DND-41 (cell line): Measurements from ENCODE around the gene RGS19.

ENCODE experiments used
- ATAC-seq: fragments of 200-7000 bp; cut with Tn5 transposase; 3 replicates; pipeline ENCODE4 v1.9.1; 2021; ENCODE audit warnings: low read depth; ENCODE audit not compliant: insufficient read depth
- DNase-seq: peaks from one replicate; pipeline ENCODE4 v3.0.0-alpha.2; 2020
- H2AFZ ChIP-seq: 2 replicates; pipeline ENCODE4 v1.6.0; 2012; ENCODE audit warnings: low read depth, low read length
- H3K27ac ChIP-seq: 2 replicates; pipeline ENCODE4 v1.5.1; 2012; ENCODE audit warnings: low read length, inconsistent platforms
- H3K27me3 ChIP-seq: fragments of 200-600 bp; sonication (generic); 2 replicates; pipeline ENCODE4 v1.6.0; 2012; ENCODE audit warnings: low read length, mild to moderate bottlenecking, inconsistent platforms; ENCODE audit not compliant: insufficient read depth, poor library complexity
- H3K36me3 ChIP-seq: 2 replicates; pipeline ENCODE4 v1.5.1; 2012; ENCODE audit warnings: low read length, inconsistent platforms; ENCODE audit not compliant: insufficient read depth
- H3K4me1 ChIP-seq: 2 replicates; pipeline ENCODE4 v1.5.1; 2012; ENCODE audit warnings: mild to moderate bottlenecking, low read length; ENCODE audit not compliant: insufficient read depth
- H3K4me2 ChIP-seq: 2 replicates; pipeline ENCODE4 v1.6.0; 2012; ENCODE audit warnings: mild to moderate bottlenecking, moderate library complexity, low read length, inconsistent platforms; ENCODE audit not compliant: insufficient read depth
- H3K4me3 ChIP-seq, 2 experiments: fragments of 200-600 bp in 1 of 2; shearing (Covaris generic) in 1 of 2; 2 replicates each; pipeline ENCODE4 v1.5.1; 2012 to 2016; ENCODE audit warnings: inconsistent platforms in 2 of 2, low read length in 2 of 2, mild to moderate bottlenecking in 2 of 2, low read depth in 1 of 2, moderate library complexity in 1 of 2
- H3K79me2 ChIP-seq: 2 replicates; pipeline ENCODE4 v1.6.0; 2012; ENCODE audit warnings: low read length, inconsistent platforms; ENCODE audit not compliant: insufficient read depth
- H3K9ac ChIP-seq: 2 replicates; pipeline ENCODE4 v1.6.0; 2012; ENCODE audit warnings: low read depth, mild to moderate bottlenecking, inconsistent platforms, low read length, moderate library complexity
- H3K9me3 ChIP-seq: 2 replicates; pipeline ENCODE4 v1.5.1; 2012; ENCODE audit warnings: low read length, moderate library complexity, mild to moderate bottlenecking, inconsistent platforms; ENCODE audit not compliant: insufficient read depth, severe bottlenecking
- H4K20me1 ChIP-seq: 2 replicates; pipeline ENCODE4 v1.6.0; 2012; ENCODE audit warnings: low read length; ENCODE audit not compliant: insufficient read depth
- EZH2 ChIP-seq: IDR thresholded peaks from 3 replicates; pipeline ENCODE4 v1.6.1; 2012; ENCODE audit warnings: borderline replicate concordance, low read depth, mild to moderate bottlenecking, moderate library complexity, low read length, inconsistent platforms; ENCODE audit not compliant: severe bottlenecking
- TF ChIP-seq, protein P1 (sequence below): IDR thresholded peaks from 2 replicates; pipeline ENCODE4 v1.5.1; 2012; ENCODE audit warnings: borderline replicate concordance, low read length, moderate library complexity, mild to moderate bottlenecking; ENCODE audit not compliant: poor library complexity, severe bottlenecking; ENCODE audit errors: extremely low read depth

RGS19 gene

GRCh38 chr20:64055396-64055892 lies 23.9 kb downstream of the RGS19 start:
- Histone ChIP-seq H3K9ac (no peak overlapping the region), H3K27ac (no peak overlapping the region), H3K4me2 (no peak overlapping the region), H2AFZ (no peak overlapping the region), H3K9me3 (no peaks in the 10 kb centered on the region), H4K20me1 (no peaks in the 10 kb centered on the region), H3K4me3 (no peak overlapping the region), H3K79me2 (no peaks in the 10 kb centered on the region), H3K36me3 (no peaks in the 10 kb centered on the region), H3K27me3 (no peaks in the 10 kb centered on the region), H3K4me1 (peaks cover 4% of the 10 kb centered on the region; the same call in 1 of the 2 replicates)
- DNase-seq: no peak
- ATAC-seq: no peak
- no peak for TF ChIP-seq EZH2
- TF ChIP-seq, protein P1, sequence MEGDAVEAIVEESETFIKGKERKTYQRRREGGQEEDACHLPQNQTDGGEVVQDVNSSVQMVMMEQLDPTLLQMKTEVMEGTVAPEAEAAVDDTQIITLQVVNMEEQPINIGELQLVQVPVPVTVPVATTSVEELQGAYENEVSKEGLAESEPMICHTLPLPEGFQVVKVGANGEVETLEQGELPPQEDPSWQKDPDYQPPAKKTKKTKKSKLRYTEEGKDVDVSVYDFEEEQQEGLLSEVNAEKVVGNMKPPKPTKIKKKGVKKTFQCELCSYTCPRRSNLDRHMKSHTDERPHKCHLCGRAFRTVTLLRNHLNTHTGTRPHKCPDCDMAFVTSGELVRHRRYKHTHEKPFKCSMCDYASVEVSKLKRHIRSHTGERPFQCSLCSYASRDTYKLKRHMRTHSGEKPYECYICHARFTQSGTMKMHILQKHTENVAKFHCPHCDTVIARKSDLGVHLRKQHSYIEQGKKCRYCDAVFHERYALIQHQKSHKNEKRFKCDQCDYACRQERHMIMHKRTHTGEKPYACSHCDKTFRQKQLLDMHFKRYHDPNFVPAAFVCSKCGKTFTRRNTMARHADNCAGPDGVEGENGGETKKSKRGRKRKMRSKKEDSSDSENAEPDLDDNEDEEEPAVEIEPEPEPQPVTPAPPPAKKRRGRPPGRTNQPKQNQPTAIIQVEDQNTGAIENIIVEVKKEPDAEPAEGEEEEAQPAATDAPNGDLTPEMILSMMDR: no peak

DNA sequence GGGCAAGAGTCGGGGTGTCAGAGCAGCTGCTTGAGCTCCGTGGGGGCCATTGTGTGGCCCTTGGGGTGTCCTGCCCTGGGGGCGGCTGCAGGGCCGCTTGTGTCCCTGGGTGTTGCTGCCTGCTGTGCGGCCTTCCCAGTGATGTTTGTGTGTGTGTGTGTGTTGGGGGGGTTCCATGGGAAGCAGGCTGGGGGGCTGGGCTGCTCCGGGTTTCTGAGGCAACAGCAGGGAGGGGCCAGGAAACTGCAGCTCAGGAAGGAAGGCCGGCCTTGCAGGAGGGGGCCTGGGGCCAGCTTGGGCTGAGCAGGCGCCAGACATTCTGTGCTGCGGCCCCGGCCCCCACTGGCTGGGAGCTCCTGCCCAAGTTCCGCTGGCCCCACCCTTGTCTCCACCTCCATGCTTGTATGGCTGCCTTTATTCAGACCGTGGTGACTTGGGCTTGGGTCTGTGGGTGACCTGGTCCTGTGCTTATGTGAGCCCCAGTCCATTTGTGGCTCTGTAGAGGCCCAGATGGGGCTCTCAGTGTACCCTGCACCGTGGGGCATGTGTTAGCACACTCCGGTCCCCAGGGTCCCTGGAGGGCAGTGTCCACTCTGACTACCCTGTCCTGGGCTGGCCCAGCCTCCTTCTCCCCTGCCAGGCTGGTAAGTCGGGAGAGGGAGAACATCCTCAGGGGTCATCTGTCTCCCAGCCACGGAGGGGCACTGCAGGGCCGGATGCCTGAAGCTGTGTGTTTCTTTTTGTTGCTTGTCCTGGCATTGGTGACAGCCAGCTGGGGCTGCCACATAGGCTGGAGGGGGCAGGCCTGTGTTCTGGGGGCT lies 25.3 kb downstream of the RGS19 start:
- Histone ChIP-seq H3K36me3 (no peaks in the 10 kb centered on the region), H2AFZ (no peak overlapping the region), H3K4me2 (no peak overlapping the region), H3K9ac (no peak overlapping the region), H3K27ac (no peak overlapping the region), H3K9me3 (no peaks in the 10 kb centered on the region), H4K20me1 (no peaks in the 10 kb centered on the region), H3K79me2 (no peaks in the 10 kb centered on the region), H3K4me3 (no peak overlapping the region), H3K27me3 (no peaks in the 10 kb centered on the region), H3K4me1 (peaks cover 4% of the 10 kb centered on the region; the same call in 1 of the 2 replicates)
- TF ChIP-seq, protein P1: no peak
- no peak for TF ChIP-seq EZH2
- ATAC-seq: no peak
- no peak for DNase-seq

GRCh38 chr20:64052987-64053840 lies 26.1 kb downstream of the RGS19 start:
- Histone ChIP-seq H3K27ac (no peak overlapping the region), H4K20me1 (no peaks in the 10 kb centered on the region), H3K27me3 (no peaks in the 10 kb centered on the region), H3K9me3 (no peaks in the 10 kb centered on the region), H3K4me3 (no peak overlapping the region), H3K36me3 (no peaks in the 10 kb centered on the region), H3K79me2 (no peaks in the 10 kb centered on the region), H3K9ac (no peak overlapping the region), H3K4me1 (peaks cover 4% of the 10 kb centered on the region; the same call in 1 of the 2 replicates), H3K4me2 (no peak overlapping the region), H2AFZ (no peak overlapping the region)
- ATAC-seq: no peak
- TF ChIP-seq, protein P1: no peak
- no peak for TF ChIP-seq EZH2
- no peak for DNase-seq
